Measurements from ENCODE around the gene KCNJ6. TPM values are rescaled to one million over a fixed set of nuclear protein-coding genes. Genes with fewer than 3 reads are reported as not detected.

The KCNJ6 gene
- total RNA-seq, 1 experiment from 2014 or later: not detected

- Histone ChIP-seq H3K27me3 (replicated peaks; ENCODE audit: insufficient read depth, low read depth, low read length, poor library complexity) (no peaks in the 10 kb centered on the region), H3K4me1 (ENCODE audit: insufficient read depth, low read length, poor library complexity, severe bottlenecking) (peaks cover 5% of the 10 kb centered on the region), H3K27ac (ENCODE audit: low read depth, low read length, poor library complexity, severe bottlenecking) (no peak overlapping the region), H3K36me3 (ENCODE audit: insufficient read depth, low read length, poor library complexity, severe bottlenecking) (no peaks in the 10 kb centered on the region), H3K9me3 (ENCODE audit: low read depth, low read length, poor library complexity, severe bottlenecking) (no peaks in the 10 kb centered on the region), H3K4me3 (ENCODE audit: low read depth, low read length, poor library complexity, severe bottlenecking) (no peak overlapping the region)
- TF ChIP-seq CTCF (conservative IDR thresholded peaks at IDR 0.05; ENCODE audit: low read depth, low read length): no peak
- TF ChIP-seq EZH2 (IDR thresholded peaks at IDR 0.05; ENCODE audit: borderline replicate concordance, low read depth, low read length, poor library complexity, severe bottlenecking): no peak
- POLR2A ChIA-PET (ENCODE audit: low non-redundant PET): no interaction called here
- CTCF ChIA-PET: no interaction called here
- intact Hi-C loops (cut with micrococcal nuclease; ENCODE audit: unreplicated experiment): no loop called here
- BruUV-seq (replicated peaks): no TSS peak
- DNase-seq (ENCODE audit: low spot score): no peak
These were observed 357.5 kb downstream of the KCNJ6 start for GRCh38 chr21:37558676-37559211.

Measured in A673 (cell line).